HG03460 (cell line): ENCODE results near the gene SLC27A4.

ENCODE experiments used
- ATAC-seq: cut with Tn5 transposase; IDR thresholded peaks from one replicate; pipeline ENCODE4 v1.9.1; 2021; ENCODE audit not compliant: unreplicated experiment

The SLC27A4 gene

GRCh38 chr9:128361986-128362646 lies 21.8 kb downstream of the SLC27A4 start:
- ATAC-seq, result no peak

GRCh38 chr9:128362774-128363173 lies 22.4 kb downstream of the SLC27A4 start:
- no peak for ATAC-seq

- ATAC-seq, result no peak
These were observed 25.2 kb downstream of the SLC27A4 start for GRCh38 chr9:128365525-128365924.

GRCh38 chr9:128369024-128369706 lies 28.8 kb downstream of the SLC27A4 start:
- ATAC-seq, result no peak

GRCh38 chr9:128370367-128370751 lies 30.0 kb downstream of the SLC27A4 start:
- peak; percentile 2 for ATAC-seq

- peak; percentile 85 for ATAC-seq
These were observed 30.7 kb downstream of the SLC27A4 start, which contains the start of gene URM1 for GRCh38 chr9:128370752-128371629. TSS of gene URM1 (plus strand) at chr9:128371374. CDS start at chr9:128371381, 7 bp downstream.

- no peak for ATAC-seq
These were observed 31.3 kb downstream of the SLC27A4 start for GRCh38 chr9:128371630-128372117.

GRCh38 chr9:128372188-128372641 lies 31.9 kb downstream of the SLC27A4 start:
- ATAC-seq, result no peak

GRCh38 chr9:128372784-128373183 lies 32.5 kb downstream of the SLC27A4 start:
- no peak for ATAC-seq

GRCh38 chr9:128374221-128374675 lies 33.9 kb downstream of the SLC27A4 start:
- no peak for ATAC-seq

GRCh38 chr9:128375865-128376264 lies 35.5 kb downstream of the SLC27A4 start:
- ATAC-seq, result no peak

- ATAC-seq, result no peak
These were observed 41.9 kb downstream of the SLC27A4 start for GRCh38 chr9:128382261-128382660.

- no peak for ATAC-seq
These were observed 42.9 kb downstream of the SLC27A4 start for GRCh38 chr9:128383007-128383753.

GRCh38 chr9:128383791-128384190 lies 43.5 kb downstream of the SLC27A4 start:
- ATAC-seq, result no peak

GRCh38 chr9:128384801-128385495 lies 44.6 kb downstream of the SLC27A4 start:
- no peak for ATAC-seq

GRCh38 chr9:128385496-128386460 lies 45.5 kb downstream of the SLC27A4 start:
- ATAC-seq, result no peak

GRCh38 chr9:128388150-128388549 lies 47.8 kb downstream of the SLC27A4 start:
- ATAC-seq, result no peak

GRCh38 chr9:128389395-128390149 lies 49.2 kb downstream of the SLC27A4 start:
- ATAC-seq, result no peak
